B cell (primary cell): ENCODE measurements around the gene ESYT1. TPM values are rescaled to one million over a fixed set of nuclear protein-coding genes. Genes with fewer than 3 reads are reported as not detected.

Source experiments
- ATAC-seq: fragments of 200-7000 bp; cut with Tn5 transposase; one replicate; pipeline ENCODE4 v1.10.0; 2021; ENCODE audit warnings: low read depth, mild to moderate bottlenecking, moderate number of reproducible peaks, moderate library complexity
- CTCF ChIA-PET: fragments of 350-600 bp; sonication (Branson Sonifier 250); formaldehyde crosslinking; loops from one replicate; lab custom pipeline; 2021; ENCODE audit warnings: antibody characterized with exemption, inconsistent platforms; lab: Charles Lee
- POLR2A ChIA-PET: fragments of 350-600 bp; sonication (Branson Sonifier 250); formaldehyde crosslinking; loops from one replicate; lab custom pipeline; 2021; ENCODE audit warnings: antibody characterized with exemption; lab: Charles Lee
- DNase-seq: peaks from one replicate; pipeline ENCODE4 v3.0.0; 2013
- H2AFZ ChIP-seq: 2 replicates; pipeline ENCODE4 v1.6.1; 2012; ENCODE audit warnings: mild to moderate bottlenecking, low read depth, low read length; ENCODE audit not compliant: insufficient read depth, poor library complexity, severe bottlenecking
- H3K27ac ChIP-seq, 2 donors: 1 replicate in 1 of 2; 2 replicates in 1 of 2; pipeline ENCODE4 v1.5.1; 2012 to 2013; ENCODE audit warnings: low read length in 2 of 2, mild to moderate bottlenecking in 2 of 2, moderate library complexity in 1 of 2
- H3K27me3 ChIP-seq, 4 experiments: fragments of 200-600 bp in 1 of 4; sonication (generic) in 1 of 4; replicated peaks in 1 of 4; 1 replicate in 2 of 4; 2 replicates in 2 of 4; pipeline versions ENCODE4 v1.6.1 to v1.7.0; 2013 to 2016; ENCODE audit warnings: low read length in 3 of 4, mild to moderate bottlenecking in 2 of 4, mixed read lengths in 1 of 4, moderate library complexity in 1 of 4; ENCODE audit not compliant: insufficient read depth in 4 of 4, control insufficient read depth in 3 of 4; ENCODE audit errors: control extremely low read depth in 1 of 4
- H3K36me3 ChIP-seq, 2 experiments: replicated peaks in 1 of 2; 1 replicate in 1 of 2; 2 replicates in 1 of 2; pipeline versions ENCODE4 v1.6.1 to v1.7.1; 2013; ENCODE audit warnings: low read length in 1 of 2; ENCODE audit not compliant: insufficient read depth in 2 of 2, control insufficient read depth in 1 of 2; ENCODE audit errors: control extremely low read depth in 1 of 2, extremely low read depth in 1 of 2
- H3K4me1 ChIP-seq, 2 donors: fragments of 200-600 bp in 1 of 2; sonication (generic) in 1 of 2; 1 replicate in 1 of 2; 2 replicates in 1 of 2; pipeline versions ENCODE4 v1.5.1 to v1.6.1; 2013 to 2017; ENCODE audit warnings: low read length in 2 of 2; ENCODE audit not compliant: control insufficient read depth in 2 of 2, insufficient read depth in 2 of 2
- H3K4me2 ChIP-seq: replicated peaks from 2 replicates; pipeline ENCODE3; 2012; ENCODE audit warnings: mild to moderate bottlenecking, low read depth, low read length; ENCODE audit not compliant: poor library complexity, severe bottlenecking
- H3K4me3 ChIP-seq, 5 experiments: fragments of 200-600 bp in 1 of 5; sonication (generic) in 1 of 5; 1 replicate in 3 of 5; 2 replicates in 2 of 5; pipeline versions ENCODE4 v1.5.1 to v1.7.0; 2011 to 2016; ENCODE audit warnings: low read length in 4 of 5, mild to moderate bottlenecking in 4 of 5, low read depth in 2 of 5, control low read depth in 1 of 5, moderate library complexity in 1 of 5; ENCODE audit not compliant: insufficient read depth in 1 of 5; ENCODE audit errors: control extremely low read depth in 1 of 5, extremely low read depth in 1 of 5
- H3K79me2 ChIP-seq: fragments of 200-600 bp; sonication (generic); one replicate; pipeline ENCODE4 v1.6.0; 2016; ENCODE audit warnings: low read length; ENCODE audit not compliant: control insufficient read depth, insufficient read depth
- H3K9ac ChIP-seq: fragments of 200-600 bp; sonication (generic); 2 replicates; pipeline ENCODE4 v1.6.1; 2017; ENCODE audit warnings: mild to moderate bottlenecking, low read length, moderate library complexity
- H3K9me3 ChIP-seq, 3 donors: one replicate each; pipeline versions ENCODE4 v1.6.1 to v1.7.1; 2013; ENCODE audit warnings: low read length in 2 of 3; ENCODE audit not compliant: control insufficient read depth in 2 of 3, insufficient read depth in 1 of 3; ENCODE audit errors: control extremely low read depth in 1 of 3
- H4K20me1 ChIP-seq: 2 replicates; pipeline ENCODE4 v1.6.0; 2012; ENCODE audit warnings: mild to moderate bottlenecking, low read length; ENCODE audit not compliant: insufficient read depth, control insufficient read depth, poor library complexity, severe bottlenecking
- H3K27ac Mint-ChIP-seq: one replicate; pipeline ENCODE4 v1.8.0; 2021; ENCODE audit warnings: mixed read lengths
- H3K27me3 Mint-ChIP-seq: one replicate; pipeline ENCODE4 v1.8.0; 2021; ENCODE audit warnings: mixed read lengths
- H3K4me1 Mint-ChIP-seq: one replicate; pipeline ENCODE4 v1.8.0; 2021; ENCODE audit warnings: mixed read lengths
- H3K4me3 Mint-ChIP-seq: one replicate; pipeline ENCODE4 v1.8.0; 2021; ENCODE audit warnings: mixed read lengths
- H3K9me3 Mint-ChIP-seq: one replicate; pipeline ENCODE4 v1.8.0; 2022; ENCODE audit warnings: mixed read lengths; ENCODE audit not compliant: insufficient read depth
- CTCF ChIP-seq: fragments of 200-600 bp; IDR thresholded peaks from one replicate; pipeline ENCODE4 v1.8.0; 2022; ENCODE audit warnings: antibody characterized with exemption, mild to moderate bottlenecking
- EZH2 ChIP-seq: IDR thresholded peaks from 2 replicates; pipeline ENCODE4 v1.6.1; 2012; ENCODE audit warnings: borderline replicate concordance, low read depth, mild to moderate bottlenecking, moderate library complexity, low read length; ENCODE audit not compliant: insufficient read depth, poor library complexity, severe bottlenecking
- WGBS: methylation state at CpG from one replicate; pipeline ENCODE4 v1.1.5; 2013; ENCODE audit warnings: missing lambda C conversion rate; ENCODE audit not compliant: insufficient coverage; 5-methylcytosine and 5-hydroxymethylcytosine counted together
- intact Hi-C: fragments of 100-400 bp; cut with micrococcal nuclease; formaldehyde crosslinking; loops from one replicate; pipeline ENCODE4 v1.10.0; 2022
- polyA plus RNA-seq: library from polyadenylated mRNA; depleted of rRNA; stranded (reverse); fragments of >200 nt; gene quantifications from 2 replicates; pipeline ENCODE4 v1.2.3, GENCODE V29; 2012
- total RNA-seq, 2 donors: library from RNA; stranded (reverse); fragments of 120-200 nt in 1 of 2; gene quantifications; 1 replicate in 1 of 2; 2 replicates in 1 of 2; pipeline versions ENCODE4 v1.2.3 to v1.2.4, GENCODE V29; 2013 to 2022

Gene ESYT1
- total and polyA plus RNA-seq, 2 donors (not counting 1 experiment from before 2014, with no cell fraction given): 154 to 162 TPM

- Mint-ChIP-seq H3K9me3 (no peaks in the 10 kb centered on the region), H3K27ac (peak overlapping the region; percentile 67), H3K4me1 (peaks cover 9% of the 10 kb centered on the region), H3K27me3 (no peaks in the 10 kb centered on the region), H3K4me3 (no peak overlapping the region)
- whole genome bisulfite sequencing: 87% methylated on average over 8 of the region's 8 CpGs
- H2AFZ ChIP-seq: no peak overlapping the region
- peaks cover 9% of the 10 kb centered on the region for H4K20me1 ChIP-seq
- H3K9me3 ChIP-seq: no peaks in the 10 kb centered on the region
- no peak overlapping the region for H3K4me3 ChIP-seq
- no peak for TF ChIP-seq CTCF
- TF ChIP-seq EZH2: no peak
- H3K9ac ChIP-seq: no peak overlapping the region
- H3K27ac ChIP-seq: no peak overlapping the region
- POLR2A ChIA-PET: interaction anchor here (1.3 kb wide), 1 partner anchor 16 kb away, joined by 4 read pairs; the partner anchor contains the start of gene ESYT1
- peaks cover 0 to 56% of the 10 kb centered on the region in 2 experiments for H3K36me3 ChIP-seq
- ATAC-seq (no peak), DNase-seq (no peak)
- no peaks in the 10 kb centered on the region for H3K27me3 ChIP-seq
- no peaks in the 10 kb centered on the region for H3K4me1 ChIP-seq
- H3K4me2 ChIP-seq: no peak overlapping the region
- no peaks in the 10 kb centered on the region for H3K79me2 ChIP-seq
- CTCF ChIA-PET: interaction anchor here (0.6 to 2.2 kb wide), 4 partner anchors 17 to 333 kb away, joined by 3 to 15 read pairs (median 3); partner anchors contain the start of genes DNAJC14, ESYT1 and SMARCC2
- intact Hi-C loops: no loop called here
These were observed 15.8 kb downstream of the ESYT1 start for GRCh38 chr12:56143870-56144269.

GRCh38 chr12:56145217-56145616 lies 17.1 kb downstream of the ESYT1 start:
- TF ChIP-seq CTCF (no peak), EZH2 (no peak)
- DNase-seq (no peak), ATAC-seq (no peak)
- Mint-ChIP-seq H3K27ac (peak overlapping the region; percentile 65), H3K27me3 (no peaks in the 10 kb centered on the region), H3K9me3 (no peaks in the 10 kb centered on the region), H3K4me3 (no peak overlapping the region), H3K4me1 (peaks cover 11% of the 10 kb centered on the region)
- ChIA-PET CTCF (interaction anchor here (2.2 kb wide), 1 partner anchor 18 kb away, joined by 15 read pairs; the partner anchor contains the start of gene ESYT1), POLR2A (interaction anchor here (1.0 kb wide), 1 partner anchor 10 kb away, joined by 7 read pairs; no protein-coding TSS in a partner anchor)
- peaks cover 6% of the 10 kb centered on the region for H4K20me1 ChIP-seq
- H3K27me3 ChIP-seq: no peaks in the 10 kb centered on the region
- intact Hi-C loops: no loop called here
- no peak overlapping the region for H3K4me2 ChIP-seq
- no peak overlapping the region for H2AFZ ChIP-seq
- no peak overlapping the region for H3K4me3 ChIP-seq
- H3K27ac ChIP-seq: no peak overlapping the region
- WGBS: 83% methylated on average over 1 of the region's 3 CpGs
- peaks cover 4% of the 10 kb centered on the region for H3K79me2 ChIP-seq
- peaks cover 0 to 48% of the 10 kb centered on the region in 2 experiments for H3K36me3 ChIP-seq
- H3K4me1 ChIP-seq: no peaks in the 10 kb centered on the region
- no peak overlapping the region for H3K9ac ChIP-seq
- no peaks in the 10 kb centered on the region for H3K9me3 ChIP-seq
